Superior temporal gyrus (tissue), 1 donor: ENCODE measurements around the gene CFL2.

Source experiments
- DNase-seq: peaks from one replicate; pipeline ENCODE4 v3.0.0-alpha.2; 2016; ENCODE audit errors: extremely low spot score

Gene CFL2

DNA sequence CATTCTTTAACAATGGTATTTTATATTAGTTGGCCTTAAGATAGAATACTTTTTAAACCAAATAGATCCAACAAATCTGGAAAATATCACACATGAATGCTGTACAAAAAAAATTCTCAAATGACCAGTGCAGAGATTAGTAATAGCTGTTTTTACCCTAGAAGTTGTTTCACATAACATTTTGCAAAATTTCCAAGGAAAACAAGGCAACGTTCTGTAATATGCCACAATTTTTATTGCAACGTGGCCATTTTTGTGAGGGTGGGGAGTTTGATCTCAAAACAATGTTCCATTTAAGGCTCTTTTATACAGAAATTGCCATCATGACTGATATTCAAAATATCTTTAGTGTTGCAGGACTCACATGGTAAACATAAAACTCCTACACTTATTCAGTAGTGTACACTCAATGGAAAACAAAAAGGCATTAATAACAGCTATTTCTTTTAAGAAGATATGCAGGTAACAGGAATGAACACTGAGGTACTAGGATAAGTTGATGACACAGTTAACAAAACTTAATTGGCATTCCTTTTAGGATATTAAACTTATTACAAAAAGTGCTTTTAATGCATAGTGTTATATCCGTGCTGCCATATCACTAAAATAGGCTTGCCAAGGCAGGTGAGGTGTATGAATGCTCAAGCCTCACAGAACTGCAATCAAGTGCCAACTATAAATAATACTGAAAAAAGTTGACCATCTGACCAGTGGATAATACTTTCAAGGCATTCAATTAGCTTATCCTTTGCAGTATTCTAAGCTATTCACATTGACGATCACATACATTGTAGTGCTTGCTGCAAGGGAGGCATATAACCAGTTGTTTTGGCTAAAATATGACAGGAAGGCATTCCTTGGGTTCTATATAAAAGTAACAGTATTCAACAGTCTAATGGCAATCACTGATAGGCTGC, 2.3 kb downstream of the CFL2 start:
- DNase-seq = peak; percentile 56

DNA sequence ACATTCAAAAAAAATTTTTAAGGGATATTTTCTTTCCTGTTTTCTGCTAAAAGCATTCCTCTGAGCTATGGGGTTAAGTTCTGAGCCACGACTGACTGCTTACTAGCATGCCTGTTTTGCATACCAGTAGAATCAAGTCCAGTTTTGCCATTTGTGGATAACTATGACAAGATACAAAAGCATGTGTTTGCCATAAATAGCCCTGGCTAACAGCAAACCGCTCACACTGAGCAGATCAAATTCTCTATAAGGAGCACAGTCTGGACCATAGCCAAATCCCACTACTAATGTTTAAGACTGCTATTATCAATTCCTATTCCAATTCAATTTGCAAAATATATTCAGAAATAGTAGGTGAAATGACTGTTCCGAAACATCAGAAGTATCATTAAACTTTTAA, 3.2 kb downstream of the CFL2 start:
- peak; percentile 88 for DNase-seq

GRCh38 chr14:34710744-34711143, 3.6 kb downstream of the CFL2 start:
- peak; percentile 52 for DNase-seq

DNA sequence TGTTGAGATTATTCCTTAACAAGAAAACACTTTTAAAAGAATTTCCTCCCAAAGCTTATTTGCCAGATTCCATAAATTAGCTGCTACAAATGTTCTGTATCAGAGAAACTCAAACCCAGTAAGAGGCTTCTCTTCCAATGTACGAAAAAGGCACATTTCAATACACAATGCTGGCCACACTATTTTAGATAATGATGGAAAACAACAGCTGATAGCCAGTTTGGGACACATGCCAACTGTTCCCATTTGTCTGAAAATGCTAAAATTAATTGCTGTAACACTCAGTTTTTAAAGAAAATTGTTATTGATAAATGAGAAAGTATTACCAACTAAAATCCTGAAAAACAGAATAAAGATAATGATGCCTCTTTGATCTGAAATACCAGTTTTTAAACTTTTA, 4.4 kb downstream of the CFL2 start:
- peak; percentile 68 for DNase-seq

DNA sequence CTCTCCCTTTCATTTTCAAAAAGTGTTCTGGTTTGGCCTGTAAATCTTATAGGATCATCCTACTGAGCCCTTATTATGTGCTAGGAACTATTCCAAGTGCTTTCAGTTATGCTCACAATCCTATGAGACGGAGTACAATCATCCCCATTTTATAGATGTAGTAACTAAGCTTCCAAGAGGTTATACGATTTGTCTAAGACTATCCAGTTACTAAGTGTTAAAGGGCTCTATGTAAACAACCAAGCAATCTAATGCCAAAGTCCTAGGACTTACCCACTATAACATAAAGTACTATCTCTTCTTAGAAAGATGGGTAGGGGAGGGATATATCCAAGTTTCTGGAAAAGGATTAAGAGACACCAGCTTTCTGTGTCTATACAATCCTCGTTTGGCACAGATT, 6.7 kb downstream of the CFL2 start:
- peak; percentile 15 for DNase-seq

DNA sequence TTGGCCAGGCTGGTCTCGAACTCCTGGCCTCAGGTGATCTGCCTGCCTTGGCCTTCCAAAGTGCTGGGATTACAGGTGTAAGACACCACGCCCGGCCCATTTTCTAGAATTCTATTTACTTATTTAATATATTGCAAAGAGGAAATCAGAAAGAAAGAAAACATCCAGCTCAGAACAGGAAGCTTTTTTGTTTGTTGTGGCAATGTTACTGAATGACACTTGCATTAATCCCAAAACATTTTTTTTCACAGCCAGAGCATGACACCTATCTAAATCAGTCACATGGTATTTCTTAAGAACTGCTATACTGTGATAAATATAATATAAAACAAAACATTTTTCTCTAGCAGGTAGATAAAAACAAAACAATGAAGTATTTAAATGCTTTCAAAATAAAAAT, 12.6 kb downstream of the CFL2 start:
- DNase-seq = no peak

DNA sequence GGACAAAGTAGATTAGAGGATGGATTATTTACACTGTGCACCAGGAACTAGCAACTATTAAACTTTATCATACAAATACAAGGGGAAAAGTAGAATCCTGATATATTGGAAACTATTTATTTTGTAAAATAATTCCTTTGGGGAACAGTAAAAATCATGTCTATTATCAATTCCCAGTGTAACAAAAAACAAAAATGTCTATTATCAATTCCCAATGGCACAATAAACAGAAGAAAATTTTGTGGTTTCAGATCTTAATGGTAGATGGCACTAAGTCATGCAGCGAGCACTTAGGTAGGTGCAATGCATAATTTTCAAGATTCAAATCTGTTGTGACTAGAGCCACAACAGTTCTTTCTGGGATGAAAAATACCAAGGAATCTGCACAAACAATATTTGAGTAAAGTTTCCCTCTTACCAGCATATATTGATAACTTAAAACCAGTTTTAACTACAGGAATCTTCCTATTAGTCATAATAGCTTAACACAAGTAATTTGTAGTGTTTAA, 13.7 kb downstream of the CFL2 start:
- DNase-seq = peak; percentile 19

- peak; percentile 48 for DNase-seq
These were observed 14.3 kb downstream of the CFL2 start for GRCh38 chr14:34699873-34700621.

DNA sequence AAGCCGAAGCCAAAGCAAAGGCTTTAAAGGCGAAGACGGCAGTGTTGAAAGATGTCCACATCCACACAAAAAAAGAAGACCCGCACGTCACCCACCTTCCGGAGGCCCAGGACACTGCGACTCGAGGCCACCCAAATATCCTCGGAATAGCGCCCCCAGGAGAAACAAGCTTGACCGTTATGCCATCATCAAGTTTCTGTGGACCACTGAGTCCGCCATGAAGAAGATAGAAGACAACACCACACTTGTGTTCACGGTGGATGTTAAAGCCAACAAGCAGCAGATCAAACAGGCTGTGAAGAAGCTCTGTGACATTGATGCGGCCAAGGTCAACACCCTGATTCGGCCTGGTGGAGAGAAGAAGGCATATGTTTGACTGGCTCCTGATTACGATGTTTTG, 20.2 kb downstream of the CFL2 start:
- peak; percentile 5 for DNase-seq

- no peak for DNase-seq
These were observed 21.0 kb downstream of the CFL2 start for GRCh38 chr14:34693228-34693939.

- peak; percentile 16 for DNase-seq
These were observed 21.5 kb downstream of the CFL2 start for GRCh38 chr14:34692898-34693227.

- peak; percentile 9 for DNase-seq
These were observed 22.0 kb downstream of the CFL2 start for GRCh38 chr14:34692348-34692747.

DNA sequence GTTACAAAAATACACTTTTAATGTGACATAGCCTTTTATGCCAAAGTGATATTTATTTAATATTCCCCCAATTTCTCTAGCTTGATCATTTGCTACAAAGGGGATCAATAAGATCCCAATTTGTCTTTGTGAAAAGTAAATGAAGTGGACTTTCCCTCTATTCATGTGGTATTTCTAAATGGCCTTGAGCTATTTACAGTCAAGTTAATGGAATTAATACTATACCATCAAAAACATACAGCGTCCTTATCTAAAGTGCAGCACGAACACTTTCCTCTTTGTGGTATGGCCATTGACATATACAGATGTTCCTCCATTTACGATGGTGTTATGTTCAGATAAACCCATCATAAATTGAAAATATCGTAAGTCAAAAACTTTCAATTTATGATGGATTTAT, 23.2 kb downstream of the CFL2 start:
- no peak for DNase-seq

GRCh38 chr14:34688470-34689206, 25.8 kb downstream of the CFL2 start:
- no peak for DNase-seq

DNA sequence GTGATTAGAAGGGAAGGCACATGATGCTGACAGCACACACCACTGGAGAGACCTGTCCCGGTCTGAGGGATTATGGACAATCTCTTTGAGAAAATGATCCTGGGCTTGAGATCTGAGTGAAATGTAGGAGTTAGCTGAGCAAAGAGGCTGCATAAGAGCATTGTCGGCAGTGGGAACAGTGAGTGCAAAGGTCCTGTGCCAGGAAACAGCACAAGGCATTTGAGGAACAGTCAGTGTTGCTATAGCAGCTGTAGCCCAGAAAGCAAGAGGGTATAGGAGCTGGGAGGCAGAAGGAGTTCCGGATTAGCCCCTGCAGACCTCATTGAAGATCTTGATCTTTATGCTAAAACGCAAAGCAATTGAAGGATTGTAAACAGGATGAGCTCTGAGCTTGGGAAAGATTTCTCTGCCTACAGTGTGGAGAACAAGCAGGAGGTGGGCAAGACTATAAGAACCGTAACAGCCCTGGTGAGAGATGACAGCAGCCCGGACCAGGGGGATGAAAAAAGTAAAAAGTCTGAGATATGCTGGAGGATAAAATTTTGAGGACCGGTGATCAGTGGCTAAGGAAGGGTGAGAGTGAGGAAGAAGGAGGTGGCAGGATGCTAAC, 28.5 kb downstream of the CFL2 start:
- peak; percentile 14 for DNase-seq

GRCh38 chr14:34684578-34684977, 29.8 kb downstream of the CFL2 start:
- no peak for DNase-seq

- DNase-seq = no peak
These were observed 31.5 kb downstream of the CFL2 start for GRCh38 chr14:34682787-34683321.

DNA sequence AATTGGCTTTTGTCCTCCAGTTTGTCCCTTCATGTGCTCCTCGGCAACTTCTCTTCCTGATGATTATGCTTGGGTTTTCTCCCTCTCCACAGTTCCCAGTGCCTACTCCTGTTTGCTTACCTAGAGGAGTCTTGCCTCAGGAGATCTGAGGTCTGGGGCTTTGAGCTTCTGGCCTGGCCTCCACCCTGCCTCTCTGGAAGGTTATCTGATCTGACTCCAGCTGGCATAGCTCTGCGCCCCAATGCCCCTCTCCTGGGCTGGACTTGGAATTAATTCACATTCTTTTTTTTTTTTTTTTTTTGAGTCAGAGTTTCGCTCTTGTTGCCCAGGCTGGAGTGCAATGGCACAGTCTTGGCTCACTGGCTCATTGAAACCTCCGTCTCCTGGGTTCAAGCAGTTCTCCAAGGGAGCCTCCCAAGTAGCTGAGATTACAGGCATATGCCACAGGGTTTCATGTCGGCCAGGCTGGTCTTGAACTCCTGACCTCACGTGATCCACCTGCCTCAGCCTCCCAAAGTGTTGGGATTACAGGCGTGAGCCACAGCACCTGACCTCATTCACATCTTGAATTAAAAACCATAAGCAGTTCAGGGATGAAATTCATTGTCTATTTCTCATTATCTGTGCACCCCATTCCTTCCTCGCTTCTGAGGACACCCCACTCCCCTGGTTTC, 33.5 kb downstream of the CFL2 start:
- DNase-seq = no peak

GRCh38 chr14:34678735-34679134, 35.7 kb downstream of the CFL2 start:
- DNase-seq = no peak

DNA sequence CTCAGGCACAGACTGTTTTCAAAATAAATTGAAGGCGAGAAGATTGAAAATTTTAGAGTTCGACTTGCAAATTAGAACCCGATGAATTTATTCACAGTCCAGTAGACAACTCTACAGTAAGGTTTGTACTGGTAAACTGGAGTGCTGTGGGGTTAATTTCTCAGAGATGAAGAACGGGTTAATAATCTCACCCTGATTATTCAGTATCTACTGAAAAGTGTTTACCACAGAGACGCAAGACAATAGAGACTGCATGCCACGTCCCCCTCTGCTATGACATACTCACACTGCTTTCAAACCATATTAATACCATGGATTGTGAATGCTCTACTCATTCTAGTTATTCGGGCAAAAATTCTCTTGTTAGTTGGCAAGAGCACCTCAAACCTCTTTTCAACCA, 36.1 kb downstream of the CFL2 start:
- DNase-seq = peak; percentile 82
